ENCODE results near the gene TENM3.
"Not testable (repeated sequence)": the region's sequence is repeated elsewhere in the genome, so short reads cannot be mapped to it uniquely, and the experiment has no call there.

The TENM3 gene

GRCh38 chr4:182243204-182243603, at the start of gene TENM3:
Gene TENM3, plus strand, starts transcription at chr4:182243402. Its CDS starts 80,619 bp downstream, at chr4:182324021.
- not testable (repeated sequence) for H3K27me3 ChIP-seq (replicated peaks; ENCODE audit: insufficient read depth, low read length); H3K36me3 ChIP-seq (replicated peaks; ENCODE audit: insufficient read depth, low read length); H3K27ac ChIP-seq (ENCODE audit: low read length); H2AFZ ChIP-seq (ENCODE audit: low read length); H3F3A ChIP-seq (ENCODE audit: insufficient read depth, low read length); H3K79me2 ChIP-seq (ENCODE audit: low read length); H3K9me2 ChIP-seq (replicated peaks; ENCODE audit: insufficient read depth, low read length); H3K9ac ChIP-seq (ENCODE audit: low read length); H3K4me1 ChIP-seq (ENCODE audit: low read length); H4K20me1 ChIP-seq (ENCODE audit: insufficient read depth, low read length); DNase-seq; H3K4me3 ChIP-seq (ENCODE audit: low read length); H3K9me3 ChIP-seq (replicated peaks; ENCODE audit: insufficient read depth, low read length); H3K4me2 ChIP-seq (ENCODE audit: low read depth, low read length)

- Histone ChIP-seq H3K4me2 (ENCODE audit: low read depth, low read length) (no peak overlapping the region), H3K79me2 (ENCODE audit: low read length) (no peaks in the 10 kb centered on the region), H3K4me1 (ENCODE audit: low read length) (no peaks in the 10 kb centered on the region), H3K9ac (ENCODE audit: low read length) (no peak overlapping the region), H2AFZ (ENCODE audit: low read length) (no peak overlapping the region), H3K27ac (ENCODE audit: low read length) (no peak overlapping the region), H3K27me3 (replicated peaks; ENCODE audit: insufficient read depth, low read length) (no peaks in the 10 kb centered on the region), H4K20me1 (ENCODE audit: insufficient read depth, low read length) (no peaks in the 10 kb centered on the region), H3F3A (ENCODE audit: insufficient read depth, low read length) (no peaks in the 10 kb centered on the region), H3K9me3 (replicated peaks; ENCODE audit: insufficient read depth, low read length) (no peaks in the 10 kb centered on the region), H3K36me3 (replicated peaks; ENCODE audit: insufficient read depth, low read length) (no peaks in the 10 kb centered on the region), H3K4me3 (ENCODE audit: low read length) (no peak overlapping the region), H3K9me2 (replicated peaks; ENCODE audit: insufficient read depth, low read length) (no peaks in the 10 kb centered on the region)
- TF ChIP-seq EZH2phosphoT487 (IDR thresholded peaks at IDR 0.05; ENCODE audit: low read length): no peak
- TF ChIP-seq, protein P1, sequence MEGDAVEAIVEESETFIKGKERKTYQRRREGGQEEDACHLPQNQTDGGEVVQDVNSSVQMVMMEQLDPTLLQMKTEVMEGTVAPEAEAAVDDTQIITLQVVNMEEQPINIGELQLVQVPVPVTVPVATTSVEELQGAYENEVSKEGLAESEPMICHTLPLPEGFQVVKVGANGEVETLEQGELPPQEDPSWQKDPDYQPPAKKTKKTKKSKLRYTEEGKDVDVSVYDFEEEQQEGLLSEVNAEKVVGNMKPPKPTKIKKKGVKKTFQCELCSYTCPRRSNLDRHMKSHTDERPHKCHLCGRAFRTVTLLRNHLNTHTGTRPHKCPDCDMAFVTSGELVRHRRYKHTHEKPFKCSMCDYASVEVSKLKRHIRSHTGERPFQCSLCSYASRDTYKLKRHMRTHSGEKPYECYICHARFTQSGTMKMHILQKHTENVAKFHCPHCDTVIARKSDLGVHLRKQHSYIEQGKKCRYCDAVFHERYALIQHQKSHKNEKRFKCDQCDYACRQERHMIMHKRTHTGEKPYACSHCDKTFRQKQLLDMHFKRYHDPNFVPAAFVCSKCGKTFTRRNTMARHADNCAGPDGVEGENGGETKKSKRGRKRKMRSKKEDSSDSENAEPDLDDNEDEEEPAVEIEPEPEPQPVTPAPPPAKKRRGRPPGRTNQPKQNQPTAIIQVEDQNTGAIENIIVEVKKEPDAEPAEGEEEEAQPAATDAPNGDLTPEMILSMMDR (IDR thresholded peaks at IDR 0.05; ENCODE audit: low read length): no peak
- TF ChIP-seq EZH2 (optimal IDR thresholded peaks at IDR 0.05; ENCODE audit: low read depth, low read length): no peak
- DNase-seq: no peak
These were observed 48.9 kb upstream of the TENM3 start for GRCh38 chr4:182194091-182194824.

DNA sequence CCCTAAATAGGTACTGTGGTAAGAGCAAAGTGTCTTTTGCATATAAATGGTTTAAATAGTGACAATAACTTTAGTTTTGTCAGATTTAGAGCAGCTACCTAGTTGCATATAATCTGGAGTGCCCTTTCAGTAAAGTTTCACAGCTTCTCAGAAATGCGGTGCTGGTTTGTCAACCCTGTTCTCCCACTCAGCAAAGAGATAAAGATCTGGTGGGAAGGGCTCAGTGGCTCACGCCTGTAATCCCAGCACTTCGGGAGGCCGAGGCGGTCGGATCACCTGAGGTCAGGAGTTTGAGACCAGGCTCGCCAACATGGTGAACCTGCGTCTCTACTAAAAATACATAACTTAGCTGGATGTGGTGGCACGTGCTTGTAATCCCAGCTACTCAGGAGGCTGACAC, 45.6 kb upstream of the TENM3 start:
- no peaks in the 10 kb centered on the region for H3K9me2 ChIP-seq (replicated peaks; ENCODE audit: insufficient read depth, low read length)
- H3K4me3 ChIP-seq (ENCODE audit: low read length): no peak overlapping the region
- H3K27me3 ChIP-seq (replicated peaks; ENCODE audit: insufficient read depth, low read length): no peaks in the 10 kb centered on the region
- H3K4me1 ChIP-seq (ENCODE audit: low read length): no peaks in the 10 kb centered on the region
- H3K36me3 ChIP-seq (replicated peaks; ENCODE audit: insufficient read depth, low read length): no peaks in the 10 kb centered on the region
- H4K20me1 ChIP-seq (ENCODE audit: insufficient read depth, low read length): no peaks in the 10 kb centered on the region
- H3K27ac ChIP-seq (ENCODE audit: low read length): no peak overlapping the region
- no peaks in the 10 kb centered on the region for H3F3A ChIP-seq (ENCODE audit: insufficient read depth, low read length)
- no peak overlapping the region for H3K4me2 ChIP-seq (ENCODE audit: low read depth, low read length)
- no peaks in the 10 kb centered on the region for H3K9me3 ChIP-seq (replicated peaks; ENCODE audit: insufficient read depth, low read length)
- TF ChIP-seq, protein P1 (IDR thresholded peaks at IDR 0.05; ENCODE audit: low read length): no peak
- TF ChIP-seq EZH2phosphoT487 (IDR thresholded peaks at IDR 0.05; ENCODE audit: low read length) (no peak), EZH2 (optimal IDR thresholded peaks at IDR 0.05; ENCODE audit: low read depth, low read length) (no peak)
- H3K9ac ChIP-seq (ENCODE audit: low read length): no peak overlapping the region
- no peak overlapping the region for H2AFZ ChIP-seq (ENCODE audit: low read length)
- no peak for DNase-seq
- H3K79me2 ChIP-seq (ENCODE audit: low read length): no peaks in the 10 kb centered on the region

DNA sequence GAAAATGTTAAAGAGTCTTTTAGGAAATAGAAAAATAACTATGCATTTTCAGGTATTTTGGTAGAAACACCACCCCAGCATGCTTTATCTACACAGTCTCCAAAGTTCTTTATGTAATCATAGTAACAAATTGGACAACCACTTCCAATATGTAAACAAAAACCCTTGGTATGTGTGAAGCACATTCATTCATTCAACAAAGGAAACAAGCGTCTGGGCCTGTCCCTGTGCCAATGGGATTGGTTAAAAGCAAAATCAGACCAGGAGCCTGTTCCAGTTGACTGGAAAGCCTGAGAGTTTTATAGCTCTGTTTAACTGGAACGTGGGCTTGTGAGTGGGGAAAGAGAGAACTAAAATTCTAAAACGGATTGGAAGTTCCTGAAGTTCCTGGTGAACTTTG, 41.3 kb upstream of the TENM3 start:
- H3K79me2 ChIP-seq (ENCODE audit: low read length): no peaks in the 10 kb centered on the region
- no peak overlapping the region for H3K4me3 ChIP-seq (ENCODE audit: low read length)
- no peak overlapping the region for H3K4me2 ChIP-seq (ENCODE audit: low read depth, low read length)
- H2AFZ ChIP-seq (ENCODE audit: low read length): no peak overlapping the region
- H3K4me1 ChIP-seq (ENCODE audit: low read length): no peaks in the 10 kb centered on the region
- H4K20me1 ChIP-seq (ENCODE audit: insufficient read depth, low read length): no peaks in the 10 kb centered on the region
- H3K9me3 ChIP-seq (replicated peaks; ENCODE audit: insufficient read depth, low read length): no peaks in the 10 kb centered on the region
- DNase-seq: no peak
- no peaks in the 10 kb centered on the region for H3K27me3 ChIP-seq (replicated peaks; ENCODE audit: insufficient read depth, low read length)
- H3K9me2 ChIP-seq (replicated peaks; ENCODE audit: insufficient read depth, low read length): no peaks in the 10 kb centered on the region
- H3F3A ChIP-seq (ENCODE audit: insufficient read depth, low read length): no peaks in the 10 kb centered on the region
- TF ChIP-seq EZH2 (optimal IDR thresholded peaks at IDR 0.05; ENCODE audit: low read depth, low read length) (no peak), EZH2phosphoT487 (IDR thresholded peaks at IDR 0.05; ENCODE audit: low read length) (no peak)
- TF ChIP-seq, protein P1 (IDR thresholded peaks at IDR 0.05; ENCODE audit: low read length): no peak
- no peak overlapping the region for H3K9ac ChIP-seq (ENCODE audit: low read length)
- H3K27ac ChIP-seq (ENCODE audit: low read length): no peak overlapping the region
- no peaks in the 10 kb centered on the region for H3K36me3 ChIP-seq (replicated peaks; ENCODE audit: insufficient read depth, low read length)

Data from MM.1S (cell line).